ENCODE results near the gene IFT25. TPM values are rescaled to one million over a fixed set of nuclear protein-coding genes. Genes with fewer than 3 reads are reported as not detected.

The IFT25 gene
- total RNA-seq, 1 donor from 2014 or later = 27.7 TPM

DNA sequence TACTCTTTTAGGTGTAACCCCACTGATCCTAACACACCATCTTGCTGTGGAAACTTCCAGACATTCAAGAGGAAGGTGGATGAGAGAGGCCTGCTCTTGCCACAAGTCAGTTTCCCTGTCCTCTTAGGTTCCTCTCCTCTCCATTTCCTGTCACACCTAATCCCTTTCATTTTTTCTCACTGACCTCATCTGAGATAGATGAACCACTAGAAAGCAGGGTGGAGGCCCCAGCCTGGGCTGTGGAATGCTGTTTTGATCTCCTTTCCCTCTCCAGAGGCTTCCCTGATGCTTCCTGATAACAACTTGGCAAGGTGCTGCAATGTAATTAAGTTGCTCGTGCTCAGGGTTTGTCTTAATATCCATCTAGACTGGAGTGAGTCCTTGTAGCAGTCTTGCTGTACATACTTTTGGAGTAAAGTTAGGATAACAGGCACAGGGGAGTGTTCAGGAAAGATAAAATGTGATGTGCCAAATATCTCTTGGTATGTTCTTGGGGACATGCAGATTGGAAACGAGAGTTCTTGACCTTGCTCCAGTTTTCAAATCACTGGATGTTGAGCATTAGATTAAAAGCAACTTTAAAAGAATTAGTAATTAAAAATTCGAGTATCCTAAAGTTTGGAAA is 11.8 kb upstream of the IFT25 start:
- H3K36me3 Mint-ChIP-seq (ENCODE audit: low read depth, unreplicated experiment) = peaks cover 7% of the 10 kb centered on the region
- H3K9me3 Mint-ChIP-seq (ENCODE audit: unreplicated experiment) = no peaks in the 10 kb centered on the region
- no peak overlapping the region for H3K4me3 Mint-ChIP-seq (ENCODE audit: unreplicated experiment)
- peaks cover 10% of the 10 kb centered on the region for H3K4me1 Mint-ChIP-seq (ENCODE audit: unreplicated experiment)
- TF ChIP-seq, protein P1, sequence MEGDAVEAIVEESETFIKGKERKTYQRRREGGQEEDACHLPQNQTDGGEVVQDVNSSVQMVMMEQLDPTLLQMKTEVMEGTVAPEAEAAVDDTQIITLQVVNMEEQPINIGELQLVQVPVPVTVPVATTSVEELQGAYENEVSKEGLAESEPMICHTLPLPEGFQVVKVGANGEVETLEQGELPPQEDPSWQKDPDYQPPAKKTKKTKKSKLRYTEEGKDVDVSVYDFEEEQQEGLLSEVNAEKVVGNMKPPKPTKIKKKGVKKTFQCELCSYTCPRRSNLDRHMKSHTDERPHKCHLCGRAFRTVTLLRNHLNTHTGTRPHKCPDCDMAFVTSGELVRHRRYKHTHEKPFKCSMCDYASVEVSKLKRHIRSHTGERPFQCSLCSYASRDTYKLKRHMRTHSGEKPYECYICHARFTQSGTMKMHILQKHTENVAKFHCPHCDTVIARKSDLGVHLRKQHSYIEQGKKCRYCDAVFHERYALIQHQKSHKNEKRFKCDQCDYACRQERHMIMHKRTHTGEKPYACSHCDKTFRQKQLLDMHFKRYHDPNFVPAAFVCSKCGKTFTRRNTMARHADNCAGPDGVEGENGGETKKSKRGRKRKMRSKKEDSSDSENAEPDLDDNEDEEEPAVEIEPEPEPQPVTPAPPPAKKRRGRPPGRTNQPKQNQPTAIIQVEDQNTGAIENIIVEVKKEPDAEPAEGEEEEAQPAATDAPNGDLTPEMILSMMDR (IDR thresholded peaks at IDR 0.05; ENCODE audit: unreplicated experiment) = no peak
- no peak overlapping the region for H3K27ac Mint-ChIP-seq (ENCODE audit: unreplicated experiment)
- no peaks in the 10 kb centered on the region for H3K27me3 Mint-ChIP-seq (ENCODE audit: unreplicated experiment)
- DNase-seq (ENCODE audit: low spot score) = no peak

DNA sequence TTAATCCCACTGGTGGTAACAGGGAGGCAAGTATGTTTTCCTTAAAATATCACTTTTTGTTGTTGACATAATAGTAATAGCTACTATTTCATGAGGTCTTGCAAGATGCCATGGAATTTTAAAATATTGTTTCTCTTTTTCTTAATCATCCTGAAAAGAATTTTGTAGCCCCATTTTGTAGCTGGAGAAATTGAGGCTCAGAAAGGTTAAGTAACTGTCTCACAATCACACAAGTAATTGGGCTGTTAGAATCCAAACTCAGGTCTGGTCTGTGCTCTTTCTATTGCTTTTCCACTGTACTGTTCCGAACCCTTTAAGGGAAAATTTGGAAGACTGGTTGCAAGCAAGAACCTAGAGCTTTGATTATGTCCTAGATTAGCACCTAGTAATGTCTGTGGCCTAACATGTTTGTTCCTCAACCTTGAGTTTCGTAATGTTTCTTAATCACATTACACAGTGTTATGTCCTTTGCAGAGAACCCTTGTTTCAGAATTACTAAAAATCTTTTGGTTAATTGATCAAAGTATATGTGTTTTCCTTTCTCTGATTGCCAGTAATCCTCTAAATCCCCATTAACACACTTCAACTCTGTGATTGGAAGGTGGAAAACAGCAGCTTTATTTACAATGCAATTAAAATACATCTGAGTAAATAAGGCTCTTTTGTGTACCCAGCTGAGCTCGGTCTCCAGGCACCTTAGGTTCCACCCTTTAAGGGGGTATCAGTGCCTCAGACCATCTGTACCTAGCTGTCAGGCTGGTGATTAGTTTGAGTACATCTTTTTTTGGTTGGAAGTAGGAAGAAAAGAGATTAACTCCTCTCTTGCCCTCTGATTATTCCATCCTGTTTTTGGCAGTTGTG is 11.0 kb upstream of the IFT25 start:
- no peaks in the 10 kb centered on the region for H3K27me3 Mint-ChIP-seq (ENCODE audit: unreplicated experiment)
- peak overlapping the region; percentile 75 for H3K27ac Mint-ChIP-seq (ENCODE audit: unreplicated experiment)
- TF ChIP-seq, protein P1 (IDR thresholded peaks at IDR 0.05; ENCODE audit: unreplicated experiment) = no peak
- no peak overlapping the region for H3K4me3 Mint-ChIP-seq (ENCODE audit: unreplicated experiment)
- peaks cover 5% of the 10 kb centered on the region for H3K36me3 Mint-ChIP-seq (ENCODE audit: low read depth, unreplicated experiment)
- DNase-seq (ENCODE audit: low spot score) = no peak
- H3K9me3 Mint-ChIP-seq (ENCODE audit: unreplicated experiment) = no peaks in the 10 kb centered on the region
- H3K4me1 Mint-ChIP-seq (ENCODE audit: unreplicated experiment) = peaks cover 10% of the 10 kb centered on the region

DNA sequence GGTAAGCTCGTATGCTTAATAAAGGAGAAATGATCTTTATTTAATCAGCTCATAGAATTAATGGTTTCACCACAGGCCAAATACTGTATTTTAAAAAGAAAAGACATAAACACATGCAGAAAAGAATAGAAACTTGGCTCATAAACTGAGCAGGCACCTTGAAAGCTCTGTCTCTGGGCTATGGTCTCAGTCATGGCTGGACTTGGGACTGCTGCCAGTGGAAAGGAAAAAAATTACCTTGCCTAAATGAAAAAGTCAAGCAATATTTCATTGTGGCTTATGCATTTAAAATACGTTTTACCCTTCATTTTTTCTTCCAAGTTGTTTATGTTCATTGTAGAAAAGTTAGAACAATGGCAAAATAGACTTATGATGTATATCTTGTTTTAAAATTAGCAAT is 8.6 kb upstream of the IFT25 start:
- Mint-ChIP-seq H3K4me1 (ENCODE audit: unreplicated experiment) (peaks cover 10% of the 10 kb centered on the region), H3K27ac (ENCODE audit: unreplicated experiment) (no peak overlapping the region), H3K9me3 (ENCODE audit: unreplicated experiment) (no peaks in the 10 kb centered on the region), H3K27me3 (ENCODE audit: unreplicated experiment) (peaks cover 2% of the 10 kb centered on the region), H3K36me3 (ENCODE audit: low read depth, unreplicated experiment) (peaks cover 5% of the 10 kb centered on the region), H3K4me3 (ENCODE audit: unreplicated experiment) (no peak overlapping the region)
- no peak for DNase-seq (ENCODE audit: low spot score)
- TF ChIP-seq, protein P1 (IDR thresholded peaks at IDR 0.05; ENCODE audit: unreplicated experiment) = no peak

DNA sequence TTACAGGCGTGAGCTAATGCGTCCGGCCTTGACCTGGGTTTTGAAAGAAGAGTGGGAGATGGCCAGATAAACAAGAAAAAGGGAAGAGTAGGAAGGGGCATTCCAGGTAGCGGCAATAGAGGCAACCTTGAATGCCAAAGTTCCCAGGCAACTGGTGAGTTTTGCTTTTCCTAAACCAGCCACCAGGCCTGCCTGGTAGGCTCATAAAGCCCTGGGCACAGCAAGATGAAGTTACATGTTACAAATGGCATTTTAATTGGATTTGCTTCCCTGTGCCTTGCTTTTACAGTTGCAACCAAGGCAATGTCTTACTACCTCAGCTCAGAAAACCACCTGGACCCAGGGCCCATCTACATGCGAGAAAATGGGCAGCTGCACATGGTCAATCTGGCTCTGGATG is 6.2 kb upstream of the IFT25 start:
- Mint-ChIP-seq H3K36me3 (ENCODE audit: low read depth, unreplicated experiment) (peaks cover 11% of the 10 kb centered on the region), H3K4me1 (ENCODE audit: unreplicated experiment) (peaks cover 13% of the 10 kb centered on the region), H3K27ac (ENCODE audit: unreplicated experiment) (no peak overlapping the region), H3K4me3 (ENCODE audit: unreplicated experiment) (no peak overlapping the region), H3K27me3 (ENCODE audit: unreplicated experiment) (peaks cover 9% of the 10 kb centered on the region), H3K9me3 (ENCODE audit: unreplicated experiment) (no peaks in the 10 kb centered on the region)
- TF ChIP-seq, protein P1 (IDR thresholded peaks at IDR 0.05; ENCODE audit: unreplicated experiment) = no peak
- no peak for DNase-seq (ENCODE audit: low spot score)
